GM12891 (cell line): ENCODE data around the gene OR52J3.

Source experiments
- POLR2AphosphoS5 ChIP-seq: IDR thresholded peaks from 2 replicates; pipeline ENCODE4 v1.6.1; 2011; ENCODE audit warnings: low read depth, low read length, control low read depth
- TAF1 ChIP-seq: IDR thresholded peaks from 2 replicates; pipeline ENCODE4 v1.6.1; 2011; ENCODE audit warnings: low read depth, low read length, control low read depth

- no peak for TF ChIP-seq POLR2AphosphoS5
- TF ChIP-seq TAF1: no peak
Measured at GRCh38 chr11:5011254-5011653, 35.1 kb upstream of the OR52J3 start.
